Karpas-422 (cell line): ENCODE measurements around the gene BLMH. TPM values are rescaled to one million over a fixed set of nuclear protein-coding genes. Genes with fewer than 3 reads are reported as not detected.
"Not testable (repeated sequence)": the region's sequence is repeated elsewhere in the genome, so short reads cannot be mapped to it uniquely, and the experiment has no call there.

Source experiments
- DNase-seq: peaks from one replicate; pipeline ENCODE4 v3.0.0-alpha.2; 2015
- H2AFZ ChIP-seq: fragments of 200-600 bp; sonication (generic); 2 replicates; pipeline ENCODE4 v1.6.1; 2014; ENCODE audit warnings: antibody characterized with exemption, low read length, mixed read lengths
- H3K27ac ChIP-seq: fragments of 200-600 bp; sonication (generic); 2 replicates; pipeline ENCODE4 v1.5.1; 2014; ENCODE audit warnings: mild to moderate bottlenecking, low read length, moderate library complexity
- H3K27me3 ChIP-seq: fragments of 200-600 bp; sonication (generic); 2 replicates; pipeline ENCODE4 v1.6.1; 2014; ENCODE audit warnings: low read length, mixed read lengths
- H3K36me3 ChIP-seq: fragments of 200-600 bp; sonication (generic); 2 replicates; pipeline ENCODE4 v1.6.1; 2014; ENCODE audit warnings: low read length, mixed read lengths; ENCODE audit not compliant: insufficient read depth
- H3K4me1 ChIP-seq: fragments of 200-600 bp; sonication (generic); 2 replicates; pipeline ENCODE4 v1.6.1; 2014; ENCODE audit warnings: mild to moderate bottlenecking, low read length, mixed read lengths
- H3K4me2 ChIP-seq: fragments of 200-600 bp; sonication (generic); 2 replicates; pipeline ENCODE4 v1.6.1; 2014; ENCODE audit warnings: low read length, low read depth, mild to moderate bottlenecking; ENCODE audit not compliant: poor library complexity, severe bottlenecking
- H3K4me3 ChIP-seq: fragments of 200-600 bp; sonication (generic); 2 replicates; pipeline ENCODE4 v1.5.1; 2014; ENCODE audit warnings: mild to moderate bottlenecking, antibody characterized with exemption, low read length, mixed read lengths
- H3K79me2 ChIP-seq: fragments of 200-600 bp; sonication (generic); 2 replicates; pipeline ENCODE4 v1.6.1; 2014; ENCODE audit warnings: mild to moderate bottlenecking, low read length, mixed read lengths
- H3K9ac ChIP-seq: fragments of 200-600 bp; sonication (generic); 2 replicates; pipeline ENCODE4 v1.6.0; 2014; ENCODE audit warnings: low read length
- H3K9me2 ChIP-seq: fragments of 200-600 bp; sonication (generic), shearing (Covaris generic); replicated peaks from 2 replicates; pipeline ENCODE4 v1.6.0; 2014; ENCODE audit warnings: mild to moderate bottlenecking, low read length, moderate library complexity; ENCODE audit not compliant: insufficient read depth
- H3K9me3 ChIP-seq: fragments of 300-700, 200-600 bp; sonication (generic); 2 replicates; pipeline ENCODE4 v1.6.1; 2014; ENCODE audit warnings: low read length, mixed read lengths
- H4K20me1 ChIP-seq: fragments of 200-600 bp; sonication (generic); 2 replicates; pipeline ENCODE4 v1.6.1; 2014; ENCODE audit warnings: mild to moderate bottlenecking, antibody characterized with exemption, low read length, low read depth; ENCODE audit not compliant: insufficient read depth
- total RNA-seq: library from RNA; depleted of rRNA; stranded (reverse); fragments of >200 nt; shearing (Covaris generic); gene quantifications from 2 replicates; pipeline ENCODE4 v1.2.3, GENCODE V29; 2014; ENCODE audit warnings: low replicate concordance

The BLMH gene
- total RNA-seq, 1 experiment from 2014 or later: 47.5 TPM

- Histone ChIP-seq H3K79me2 (no peaks in the 10 kb centered on the region), H3K9me3 (no peaks in the 10 kb centered on the region), H4K20me1 (no peaks in the 10 kb centered on the region), H3K27ac (no peak within 1 kb of the TSS), H2AFZ (no peak within 1 kb of the TSS), H3K27me3 (no peaks in the 10 kb centered on the region), H3K4me3 (no peak within 1 kb of the TSS), H3K36me3 (no peaks in the 10 kb centered on the region), H3K9ac (no peak within 1 kb of the TSS), H3K9me2 (no peaks in the 10 kb centered on the region), H3K4me2 (peak within 1 kb of the TSS; percentile 7), H3K4me1 (peaks cover 8% of the 10 kb centered on the region; the same call in 1 of the 2 replicates)
- no peak for DNase-seq
These were observed 56.1 kb downstream of the BLMH start, which contains the start of gene SLC6A4 for GRCh38 chr17:30235386-30236296. TSS of gene SLC6A4 (minus strand) at chr17:30235697. CDS start at chr17:30221958, 13,739 bp downstream.

GRCh38 chr17:30234964-30235363 is 56.8 kb downstream of the BLMH start:
- peaks cover 13% of the 10 kb centered on the region for H3K4me1 ChIP-seq
- H3K9me2 ChIP-seq: no peaks in the 10 kb centered on the region
- H3K4me2 ChIP-seq: peak overlapping the region; percentile 7
- H3K36me3 ChIP-seq: no peaks in the 10 kb centered on the region
- no peaks in the 10 kb centered on the region for H3K9me3 ChIP-seq
- H3K9ac ChIP-seq: no peak overlapping the region
- H3K27me3 ChIP-seq: no peaks in the 10 kb centered on the region
- peak; percentile 50 for DNase-seq
- no peaks in the 10 kb centered on the region for H4K20me1 ChIP-seq
- no peaks in the 10 kb centered on the region for H3K79me2 ChIP-seq
- H3K27ac ChIP-seq: no peak overlapping the region
- H2AFZ ChIP-seq: no peak overlapping the region
- H3K4me3 ChIP-seq: no peak overlapping the region

DNA sequence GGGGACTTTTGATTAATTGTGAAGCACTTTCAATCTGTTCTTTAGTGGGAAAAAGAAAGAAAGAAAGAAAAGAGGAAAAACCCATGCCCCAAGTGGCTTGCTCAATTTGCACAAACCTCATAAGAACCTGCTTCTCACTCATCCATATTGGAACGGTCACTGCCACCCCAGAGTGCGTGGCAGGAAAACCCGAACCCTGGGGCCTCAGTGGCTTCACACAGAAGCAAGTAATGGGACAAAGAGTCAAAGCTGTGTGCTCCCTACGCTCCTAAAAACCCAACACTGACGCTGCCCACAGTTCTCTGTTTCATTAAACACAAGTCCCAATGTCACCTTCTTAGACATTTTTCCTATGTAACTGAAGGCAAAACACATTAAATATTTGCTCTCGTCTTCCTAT is 57.4 kb downstream of the BLMH start:
- Histone ChIP-seq H4K20me1 (no peaks in the 10 kb centered on the region), H3K27ac (no peak overlapping the region), H3K4me1 (peaks cover 13% of the 10 kb centered on the region), H3K9me3 (no peaks in the 10 kb centered on the region), H2AFZ (no peak overlapping the region), H3K36me3 (no peaks in the 10 kb centered on the region), H3K9me2 (no peaks in the 10 kb centered on the region), H3K27me3 (no peaks in the 10 kb centered on the region), H3K9ac (no peak overlapping the region), H3K79me2 (no peaks in the 10 kb centered on the region), H3K4me3 (no peak overlapping the region), H3K4me2 (no peak overlapping the region)
- no peak for DNase-seq

GRCh38 chr17:30232824-30233427 is 58.8 kb downstream of the BLMH start:
- H3K4me2 ChIP-seq: no peak overlapping the region
- H3K9me3 ChIP-seq: no peaks in the 10 kb centered on the region

GRCh38 chr17:30232015-30232823 is 59.5 kb downstream of the BLMH start:
- no peak overlapping the region for H3K4me3 ChIP-seq
- no peak overlapping the region for H3K27ac ChIP-seq
- H4K20me1 ChIP-seq: no peaks in the 10 kb centered on the region
- H3K9me2 ChIP-seq: no peaks in the 10 kb centered on the region
- no peaks in the 10 kb centered on the region for H3K9me3 ChIP-seq
- no peak overlapping the region for H3K4me2 ChIP-seq
- H2AFZ ChIP-seq: no peak overlapping the region
- peaks cover 13% of the 10 kb centered on the region for H3K4me1 ChIP-seq
- no peak overlapping the region for H3K9ac ChIP-seq
- H3K27me3 ChIP-seq: no peaks in the 10 kb centered on the region
- H3K79me2 ChIP-seq: no peaks in the 10 kb centered on the region
- DNase-seq: no peak
- H3K36me3 ChIP-seq: no peaks in the 10 kb centered on the region

More at GRCh38 chr17:30232824-30233427, 58.8 kb downstream of the BLMH start:
- H3K4me3 ChIP-seq: no peak overlapping the region
- H3K79me2 ChIP-seq: no peaks in the 10 kb centered on the region
- peaks cover 13% of the 10 kb centered on the region for H3K4me1 ChIP-seq
- H4K20me1 ChIP-seq: no peaks in the 10 kb centered on the region
- H3K36me3 ChIP-seq: no peaks in the 10 kb centered on the region
- H2AFZ ChIP-seq: no peak overlapping the region
- no peak overlapping the region for H3K9ac ChIP-seq
- no peaks in the 10 kb centered on the region for H3K27me3 ChIP-seq
- H3K9me2 ChIP-seq: no peaks in the 10 kb centered on the region
- H3K27ac ChIP-seq: no peak overlapping the region
- DNase-seq: no peak

DNA sequence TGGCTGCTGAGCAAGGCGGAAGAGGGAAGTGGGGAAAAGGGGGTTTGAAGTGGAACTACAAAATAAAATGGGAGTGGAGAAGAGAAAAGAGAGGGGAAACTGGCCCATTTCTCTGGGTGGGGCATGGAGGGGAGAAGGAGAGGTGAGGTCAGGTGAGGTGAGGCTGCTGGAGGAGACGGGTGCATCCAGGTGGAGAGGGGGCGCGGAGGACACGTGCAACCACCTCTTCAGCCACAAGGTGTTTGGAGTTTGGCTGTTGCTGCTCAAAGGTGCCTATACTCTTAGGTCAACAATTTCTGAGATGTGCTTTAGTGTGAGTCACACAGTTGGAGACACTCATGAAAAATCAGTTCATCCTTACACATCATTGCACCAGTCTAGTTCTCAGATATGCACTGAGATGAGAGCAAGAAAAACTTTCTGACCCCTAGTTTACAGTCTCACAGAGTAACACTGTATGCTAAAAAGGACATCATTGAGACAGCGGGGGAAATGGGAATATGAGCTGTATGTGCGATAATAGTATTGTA is 61.1 kb downstream of the BLMH start:
- no peaks in the 10 kb centered on the region for H4K20me1 ChIP-seq
- no peak overlapping the region for H3K27ac ChIP-seq
- H2AFZ ChIP-seq: peak overlapping the region; percentile 98
- H3K27me3 ChIP-seq: no peaks in the 10 kb centered on the region
- no peak overlapping the region for H3K9ac ChIP-seq
- DNase-seq: no peak
- no peaks in the 10 kb centered on the region for H3K79me2 ChIP-seq
- no peak overlapping the region for H3K4me2 ChIP-seq
- H3K9me3 ChIP-seq: no peaks in the 10 kb centered on the region
- H3K4me3 ChIP-seq: no peak overlapping the region
- H3K9me2 ChIP-seq: no peaks in the 10 kb centered on the region
- no peaks in the 10 kb centered on the region for H3K36me3 ChIP-seq
- peaks cover 13% of the 10 kb centered on the region for H3K4me1 ChIP-seq

GRCh38 chr17:30230009-30230408 is 61.7 kb downstream of the BLMH start:
- not testable (repeated sequence) for H3K27ac ChIP-seq, DNase-seq
- H3K4me2 ChIP-seq: peak overlapping the region; percentile 42

More at GRCh38 chr17:30230009-30230408, 61.7 kb downstream of the BLMH start:
- not testable (repeated sequence) for H3K9me2 ChIP-seq, H3K9ac ChIP-seq, H3K36me3 ChIP-seq, H3K9me3 ChIP-seq, H3K27me3 ChIP-seq, H3K79me2 ChIP-seq, H4K20me1 ChIP-seq, H3K4me3 ChIP-seq, H3K4me1 ChIP-seq
- H2AFZ ChIP-seq: peak overlapping the region; percentile 98
